GM13976 (cell line): ENCODE results near the gene JPH4.
A peak's percentile ranks its signal among the peaks of the same experiment; 100 is the strongest.
"Not testable (repeated sequence)": the region's sequence is repeated elsewhere in the genome, so short reads cannot be mapped to it uniquely, and the experiment has no call there.

ENCODE experiments used
- DNase-seq: peaks from one replicate; pipeline ENCODE4 v3.0.0; 2012; ENCODE audit warnings: low spot score
- in situ Hi-C: fragments of 300-500 bp; cut with MboI; formaldehyde crosslinking; loops from one replicate; pipeline ENCODE4 v1.12.0; 2022; ENCODE audit warnings: low sequenced_read_pairs, mixed read lengths, inconsistent platforms; ENCODE audit not compliant: unreplicated experiment
- TF ChIP-seq, protein P1 (sequence below): IDR thresholded peaks from 2 replicates; pipeline ENCODE4 v1.5.1; 2012; ENCODE audit warnings: borderline replicate concordance, mild to moderate bottlenecking; ENCODE audit not compliant: insufficient read depth; ENCODE audit errors: extremely low read depth, missing control alignments, control extremely low read depth

JPH4 gene

DNA sequence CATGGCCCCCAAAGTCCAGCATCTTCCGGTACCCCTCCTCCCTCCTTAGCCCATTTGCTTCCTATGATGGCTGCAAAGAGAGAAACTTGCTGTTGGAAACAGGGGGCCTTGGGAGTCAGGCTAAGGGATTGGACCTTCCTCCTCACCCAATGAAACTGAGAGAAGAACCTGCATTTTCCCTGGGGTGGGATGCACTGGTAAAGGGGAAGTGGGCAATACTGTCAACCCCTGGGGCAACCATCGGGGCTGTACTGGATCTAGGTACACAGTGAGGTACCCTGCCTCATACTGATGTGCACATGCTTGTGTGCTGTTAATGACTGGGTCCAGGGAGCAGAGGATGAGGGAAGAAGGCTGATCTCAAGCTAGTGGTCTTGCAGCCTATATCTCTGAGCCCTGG is 11.0 kb upstream of the JPH4 start:
- in situ Hi-C loops, result no loop called here
- TF ChIP-seq, protein P1, sequence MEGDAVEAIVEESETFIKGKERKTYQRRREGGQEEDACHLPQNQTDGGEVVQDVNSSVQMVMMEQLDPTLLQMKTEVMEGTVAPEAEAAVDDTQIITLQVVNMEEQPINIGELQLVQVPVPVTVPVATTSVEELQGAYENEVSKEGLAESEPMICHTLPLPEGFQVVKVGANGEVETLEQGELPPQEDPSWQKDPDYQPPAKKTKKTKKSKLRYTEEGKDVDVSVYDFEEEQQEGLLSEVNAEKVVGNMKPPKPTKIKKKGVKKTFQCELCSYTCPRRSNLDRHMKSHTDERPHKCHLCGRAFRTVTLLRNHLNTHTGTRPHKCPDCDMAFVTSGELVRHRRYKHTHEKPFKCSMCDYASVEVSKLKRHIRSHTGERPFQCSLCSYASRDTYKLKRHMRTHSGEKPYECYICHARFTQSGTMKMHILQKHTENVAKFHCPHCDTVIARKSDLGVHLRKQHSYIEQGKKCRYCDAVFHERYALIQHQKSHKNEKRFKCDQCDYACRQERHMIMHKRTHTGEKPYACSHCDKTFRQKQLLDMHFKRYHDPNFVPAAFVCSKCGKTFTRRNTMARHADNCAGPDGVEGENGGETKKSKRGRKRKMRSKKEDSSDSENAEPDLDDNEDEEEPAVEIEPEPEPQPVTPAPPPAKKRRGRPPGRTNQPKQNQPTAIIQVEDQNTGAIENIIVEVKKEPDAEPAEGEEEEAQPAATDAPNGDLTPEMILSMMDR, result no peak
- no peak for DNase-seq

DNA sequence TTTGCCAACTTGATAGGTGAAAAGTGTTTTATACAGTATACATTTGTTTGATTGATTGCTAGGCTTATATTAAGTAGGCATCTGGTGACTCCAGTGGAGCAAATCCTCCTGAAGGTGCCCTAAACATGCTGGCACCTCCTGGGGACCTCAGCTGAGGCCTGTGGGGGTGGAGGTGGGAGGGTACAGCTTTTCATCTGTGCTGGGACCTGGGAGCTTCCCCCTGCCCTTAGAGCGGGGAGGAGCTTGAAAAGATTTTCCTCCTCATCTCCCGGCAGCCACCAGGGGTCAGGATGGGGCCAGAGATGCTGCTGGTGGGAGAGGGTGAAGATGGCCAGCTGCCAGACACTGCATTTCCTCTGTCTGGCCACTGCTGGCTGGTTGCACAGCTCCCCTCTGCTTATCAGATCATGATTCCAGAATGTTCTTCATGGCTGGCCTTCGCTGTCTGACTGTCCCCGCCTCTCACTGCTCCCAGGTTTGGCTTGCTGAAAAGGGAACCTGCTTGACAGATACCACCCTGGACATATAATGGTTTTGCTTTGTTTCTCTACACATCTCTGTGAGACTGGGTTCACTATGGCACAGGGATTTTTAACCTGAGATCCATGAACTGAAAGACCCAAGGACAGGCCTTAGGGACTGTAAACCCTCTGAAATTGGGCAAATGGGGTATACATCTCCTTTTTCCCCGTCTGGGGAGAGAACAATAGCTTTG is 10.5 kb upstream of the JPH4 start:
- in situ Hi-C loops, result no loop called here
- TF ChIP-seq, protein P1, result peak; percentile 87
- peak; percentile 89 for DNase-seq

DNA sequence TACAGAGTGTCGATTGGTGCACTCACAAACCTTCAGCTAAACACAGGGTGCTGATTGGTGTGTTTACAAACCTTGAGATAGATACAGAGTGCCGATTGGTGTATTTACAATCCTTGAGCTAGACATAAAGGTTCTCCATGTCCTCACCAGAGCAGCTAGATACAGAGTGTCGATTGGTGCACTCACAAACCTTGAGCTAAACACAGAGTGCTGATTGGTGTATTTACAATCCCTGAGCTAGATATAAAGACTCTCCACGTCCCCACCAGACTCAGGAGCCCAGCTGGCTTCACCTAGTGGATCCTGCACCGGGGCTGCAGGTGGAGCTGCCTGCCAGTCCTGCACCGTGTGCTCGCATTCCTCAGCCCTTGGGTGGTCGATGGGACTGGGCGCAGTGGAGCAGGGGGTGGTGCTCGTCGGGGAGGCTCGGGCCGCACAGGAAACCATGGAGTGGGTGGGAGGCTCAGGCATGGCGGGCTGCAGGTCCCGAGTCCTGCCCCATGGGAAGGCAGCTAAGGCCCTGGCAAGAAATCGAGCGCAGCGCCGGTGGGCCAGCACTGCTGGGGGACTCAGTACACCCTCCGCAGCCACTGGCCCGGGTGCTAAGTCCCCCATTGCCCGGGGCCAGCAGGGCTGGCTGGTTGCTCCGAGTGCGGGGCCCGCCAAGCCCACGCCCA is 6.1 kb upstream of the JPH4 start:
- DNase-seq, result not testable (repeated sequence)

DNA sequence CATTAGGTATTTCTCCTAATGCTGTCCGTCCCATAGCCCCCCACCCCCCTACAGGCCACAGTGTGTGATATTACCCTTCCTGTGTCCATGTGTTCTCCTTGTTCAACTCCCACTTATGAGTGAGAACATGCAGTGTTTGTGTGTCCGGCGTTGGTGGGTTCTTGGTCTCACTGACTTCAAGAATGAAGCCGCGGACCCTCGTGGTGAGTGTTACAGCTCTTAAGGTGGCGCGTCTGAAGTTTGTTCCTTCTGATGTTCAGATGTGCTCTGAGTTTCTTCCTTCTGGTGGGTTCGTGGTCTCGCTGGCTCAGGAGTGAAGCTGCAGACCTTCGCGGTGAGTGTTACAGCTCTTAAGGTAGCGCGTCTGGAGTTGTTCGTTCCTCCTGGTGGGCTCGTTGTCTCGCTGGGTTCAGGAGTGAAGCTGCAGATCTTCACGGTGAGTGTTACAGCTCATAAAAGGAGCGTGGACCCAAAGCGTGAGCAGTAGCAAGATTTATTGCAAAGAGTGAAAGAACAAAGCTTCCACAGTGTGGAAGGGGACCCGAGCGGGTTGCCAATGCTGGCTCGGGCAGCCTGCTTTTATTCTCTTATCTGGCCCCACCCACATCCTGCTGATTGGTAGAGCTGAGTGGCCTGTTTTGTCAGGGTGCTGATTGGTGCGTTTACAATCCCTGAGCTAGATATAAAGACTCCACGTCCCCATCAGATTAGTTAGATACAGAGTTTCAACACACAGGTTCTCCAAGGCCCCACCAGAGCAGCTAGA is 5.4 kb upstream of the JPH4 start:
- in situ Hi-C loops, result not testable (repeated sequence)

More for the DNA sequence above, 6.1 kb upstream of the JPH4 start:
- in situ Hi-C loops, result not testable (repeated sequence)

DNA sequence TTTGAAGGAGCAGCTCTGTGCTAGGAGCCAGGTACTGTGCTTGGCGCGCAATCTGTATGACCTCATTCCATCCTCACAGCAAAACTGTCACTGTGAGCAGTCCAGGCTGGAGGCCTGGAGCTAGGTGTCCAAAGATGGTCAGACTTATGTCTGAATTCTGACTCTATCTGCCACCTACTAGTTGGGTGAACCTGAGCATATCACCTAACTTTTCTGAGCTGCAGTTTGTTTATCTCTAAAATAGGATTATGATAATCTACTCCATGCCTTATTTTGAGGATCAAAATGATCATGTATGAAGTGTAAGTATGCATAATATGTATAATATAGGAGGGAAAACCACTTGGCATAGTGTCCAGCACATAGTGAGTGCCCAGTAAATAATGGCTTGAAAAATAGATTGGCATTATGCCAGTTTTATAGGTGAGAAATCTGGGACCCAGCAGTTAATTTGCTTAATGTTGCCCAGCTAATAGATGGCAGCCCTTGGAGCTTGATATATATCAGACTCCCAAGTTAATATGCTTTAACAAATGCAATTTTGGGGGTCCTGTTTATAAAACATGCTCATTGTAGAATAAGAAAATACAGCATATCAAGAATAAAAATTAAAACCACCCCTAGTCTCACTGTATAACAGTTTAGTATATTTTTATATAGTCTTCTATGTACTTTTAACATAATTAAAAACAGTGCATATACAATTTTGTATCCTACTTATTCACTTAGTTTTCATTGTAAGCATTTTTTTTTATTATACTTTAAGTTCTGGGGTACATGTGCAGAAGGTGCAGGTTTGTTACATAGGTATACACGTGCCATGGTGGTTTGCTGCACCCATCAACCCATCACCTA is 4.5 kb upstream of the JPH4 start:
- TF ChIP-seq, protein P1, result no peak
- no peak for DNase-seq
- in situ Hi-C loops, result no loop called here

More for the DNA sequence above, 5.4 kb upstream of the JPH4 start:
- DNase-seq, result not testable (repeated sequence)

DNA sequence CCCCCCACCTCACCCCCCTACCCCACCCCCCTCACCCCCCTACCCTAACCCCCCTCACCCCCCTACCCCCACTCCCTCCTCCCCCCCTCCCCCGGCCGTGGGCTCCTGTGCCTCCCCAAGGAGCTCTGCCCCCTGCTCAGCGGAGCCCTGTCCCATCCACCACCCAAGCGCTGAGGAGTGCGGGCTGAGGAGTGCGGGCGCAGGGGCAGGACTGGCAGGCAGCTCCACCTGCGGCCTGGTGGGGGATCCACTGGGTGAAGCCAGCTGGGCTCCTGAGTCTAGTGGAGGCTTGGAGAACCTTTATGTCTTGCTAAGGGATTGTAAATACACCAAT is 2.3 kb upstream of the JPH4 start:
- in situ Hi-C loops, result no loop called here
- TF ChIP-seq, protein P1, result no peak
- DNase-seq, result no peak

DNA sequence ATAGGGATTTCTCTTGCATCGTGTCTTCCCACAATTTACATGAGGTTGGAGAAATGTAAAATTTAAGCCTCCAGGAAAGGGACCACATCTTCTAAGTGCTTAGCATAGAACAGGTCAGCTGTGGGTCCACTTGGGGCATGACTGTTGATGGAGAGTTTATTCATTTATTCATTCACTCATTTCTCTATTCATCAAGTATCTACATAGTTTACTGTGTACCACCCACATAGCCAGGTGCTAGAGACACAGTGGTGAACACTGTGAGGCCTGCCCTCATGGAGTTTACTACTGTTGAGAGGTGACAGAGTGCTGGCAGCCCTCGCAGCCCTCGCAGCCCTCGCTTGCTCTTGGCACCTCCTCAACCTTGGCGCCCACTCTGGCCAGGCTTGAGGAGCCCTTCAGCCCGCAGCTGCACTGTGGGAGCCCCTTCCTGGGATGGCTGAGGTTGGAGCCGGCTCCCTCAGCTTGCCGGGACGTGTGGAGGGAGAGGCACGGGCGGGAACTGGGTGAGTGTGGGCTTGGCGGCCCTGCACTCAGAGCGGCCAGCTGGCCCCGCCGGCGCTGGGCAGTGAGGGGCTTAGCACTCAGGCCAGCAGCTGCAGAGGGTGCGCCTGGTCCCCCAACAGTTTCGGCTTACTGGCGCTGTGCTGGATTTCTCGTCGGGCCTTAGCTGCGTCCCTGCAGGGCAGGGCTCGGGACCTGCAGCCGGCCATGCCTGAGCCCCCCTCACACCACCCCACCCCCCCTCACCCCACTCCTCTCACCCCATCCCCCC is 1.7 kb upstream of the JPH4 start:
- in situ Hi-C loops, result no loop called here
- TF ChIP-seq, protein P1, result no peak
- no peak for DNase-seq
